Stimulated activated CD8-positive, alpha-beta memory T cell treated with anti-CD3 and anti-CD28 coated beads, Interleukin-4, amount 100 ng/mL, for 4 hours (primary cell): ENCODE measurements around the gene GALR3.

Source experiments
- DNase-seq, 2 donors: peaks; one replicate each; pipeline ENCODE4 v3.0.0-alpha.2; 2020; ENCODE audit warnings: low read depth in 2 of 2, low spot score in 1 of 2

The GALR3 gene

DNA sequence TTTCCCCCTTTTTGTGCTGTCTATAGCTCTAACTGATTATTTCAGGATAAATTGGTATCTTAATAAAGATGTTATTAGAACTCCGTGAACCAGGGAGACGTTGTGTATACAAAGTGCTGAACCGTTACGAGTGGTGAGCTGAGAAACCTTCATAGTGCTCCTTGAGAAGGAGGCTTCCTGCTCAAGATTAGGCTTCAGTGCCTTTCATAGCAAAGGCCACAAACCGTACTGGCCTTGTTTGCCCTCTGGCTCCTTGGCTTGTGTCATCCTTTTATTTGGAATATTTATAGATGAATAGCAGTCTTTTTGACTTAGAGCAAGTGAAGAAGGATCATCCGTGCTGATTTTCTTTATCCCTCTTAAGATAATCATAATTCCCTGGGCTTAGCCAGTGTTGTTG, 42.3 kb downstream of the GALR3 start:
- no peak for DNase-seq

DNA sequence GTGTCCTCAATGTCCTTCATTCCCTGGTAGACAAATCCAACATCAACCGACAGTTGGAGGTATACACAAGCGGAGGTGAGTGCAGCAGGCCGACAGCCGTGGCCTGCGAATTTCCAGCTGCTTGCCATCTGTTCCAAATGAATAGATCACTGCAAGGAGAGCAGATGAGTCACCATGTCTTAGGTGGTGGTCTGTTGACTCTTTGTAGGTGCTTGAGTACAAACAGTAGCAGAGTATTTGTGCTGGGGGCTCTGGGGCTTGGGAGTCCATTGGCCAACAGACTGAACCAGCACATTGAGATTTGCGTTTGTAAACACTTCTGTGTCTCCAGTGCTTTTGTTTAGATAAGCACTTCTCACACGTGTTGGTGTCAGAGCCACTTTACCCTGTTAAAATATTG, 47.1 kb downstream of the GALR3 start:
- DNase-seq: no peak
